NCI-H1930 (cell line): Measurements from ENCODE around the gene POLRMT.
"Not testable (repeated sequence)": the region's sequence is repeated elsewhere in the genome, so short reads cannot be mapped to it uniquely, and the experiment has no call there.

ENCODE experiments used
- DNase-seq, 2 experiments: peaks; one replicate each; lab custom pipeline; 2025; lab: John Stamatoyannopoulos, UW

Gene POLRMT

DNA sequence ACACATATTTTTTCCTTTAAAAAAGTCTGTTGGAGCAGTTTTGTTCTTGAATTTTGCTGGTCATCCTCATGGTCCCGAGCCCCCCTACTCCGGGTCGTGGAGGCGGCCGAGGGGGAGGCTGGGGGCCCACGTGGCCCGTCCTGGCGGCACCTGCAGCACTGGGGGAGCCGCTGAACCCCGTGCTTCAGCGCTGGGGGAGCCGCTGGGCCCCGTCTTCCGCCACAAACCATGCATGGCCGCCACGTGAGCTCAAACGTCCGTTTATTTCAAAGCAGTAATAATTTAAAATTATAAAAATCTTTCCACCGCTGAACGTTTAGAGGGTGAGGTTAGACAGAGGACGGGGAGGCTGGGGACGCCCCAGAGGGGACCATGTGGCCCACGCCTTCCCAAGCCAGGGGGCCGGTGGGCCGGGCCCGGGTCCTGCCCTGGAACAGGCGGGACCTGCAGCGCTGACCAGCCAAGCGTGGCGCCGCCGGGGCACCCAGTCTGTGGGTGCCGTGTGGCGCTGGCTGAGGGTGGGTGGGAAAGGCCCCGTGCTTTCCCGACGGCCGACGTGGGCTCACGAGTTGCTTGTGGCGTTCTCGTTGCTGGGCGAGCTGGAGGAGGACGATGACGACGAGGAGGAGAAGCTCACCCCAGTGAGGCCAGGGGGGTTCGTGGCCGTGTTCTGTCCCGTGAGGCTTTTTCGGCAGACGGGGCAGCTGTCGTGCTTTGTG is 14.4 kb upstream of the POLRMT start:
- no peak for DNase-seq

DNA sequence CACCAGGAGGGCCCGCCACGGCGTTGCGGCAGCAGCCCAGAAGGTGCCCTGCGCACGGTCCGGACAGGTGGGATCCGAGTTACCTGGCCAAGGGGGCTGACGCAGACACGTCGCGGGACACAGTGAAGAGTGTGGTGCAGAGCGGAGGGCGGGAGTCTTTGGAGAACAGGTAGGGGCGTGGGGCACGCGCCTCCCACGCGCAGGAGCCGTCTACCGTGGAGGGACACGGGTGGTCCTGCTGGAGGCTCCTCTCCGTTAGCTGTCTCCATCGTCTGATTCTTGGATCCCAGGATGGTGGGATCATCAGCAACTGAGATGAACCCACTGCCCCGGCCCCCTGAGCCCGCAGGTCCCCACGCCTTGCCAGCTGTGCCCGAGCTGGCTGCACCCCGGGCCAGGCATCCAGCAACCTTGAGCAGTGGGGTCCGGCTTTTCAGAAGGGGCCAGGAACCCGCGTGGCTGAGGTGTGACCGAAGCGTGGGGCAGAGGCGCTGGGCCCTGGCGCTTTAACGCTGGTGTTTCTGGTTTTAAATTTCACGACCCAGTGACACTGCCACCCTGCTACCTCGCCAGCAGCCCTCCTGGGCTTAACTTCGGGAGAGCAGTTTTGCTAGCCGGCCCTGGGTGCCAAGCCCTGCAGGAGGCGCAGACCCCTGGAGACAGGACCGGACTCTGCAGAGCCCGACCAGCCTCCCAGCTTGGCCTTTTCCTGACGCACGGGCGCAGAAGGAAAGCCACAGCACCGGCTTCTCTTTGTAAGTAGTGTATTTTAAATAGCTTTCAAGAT is 13.6 kb upstream of the POLRMT start:
- DNase-seq = no peak

DNA sequence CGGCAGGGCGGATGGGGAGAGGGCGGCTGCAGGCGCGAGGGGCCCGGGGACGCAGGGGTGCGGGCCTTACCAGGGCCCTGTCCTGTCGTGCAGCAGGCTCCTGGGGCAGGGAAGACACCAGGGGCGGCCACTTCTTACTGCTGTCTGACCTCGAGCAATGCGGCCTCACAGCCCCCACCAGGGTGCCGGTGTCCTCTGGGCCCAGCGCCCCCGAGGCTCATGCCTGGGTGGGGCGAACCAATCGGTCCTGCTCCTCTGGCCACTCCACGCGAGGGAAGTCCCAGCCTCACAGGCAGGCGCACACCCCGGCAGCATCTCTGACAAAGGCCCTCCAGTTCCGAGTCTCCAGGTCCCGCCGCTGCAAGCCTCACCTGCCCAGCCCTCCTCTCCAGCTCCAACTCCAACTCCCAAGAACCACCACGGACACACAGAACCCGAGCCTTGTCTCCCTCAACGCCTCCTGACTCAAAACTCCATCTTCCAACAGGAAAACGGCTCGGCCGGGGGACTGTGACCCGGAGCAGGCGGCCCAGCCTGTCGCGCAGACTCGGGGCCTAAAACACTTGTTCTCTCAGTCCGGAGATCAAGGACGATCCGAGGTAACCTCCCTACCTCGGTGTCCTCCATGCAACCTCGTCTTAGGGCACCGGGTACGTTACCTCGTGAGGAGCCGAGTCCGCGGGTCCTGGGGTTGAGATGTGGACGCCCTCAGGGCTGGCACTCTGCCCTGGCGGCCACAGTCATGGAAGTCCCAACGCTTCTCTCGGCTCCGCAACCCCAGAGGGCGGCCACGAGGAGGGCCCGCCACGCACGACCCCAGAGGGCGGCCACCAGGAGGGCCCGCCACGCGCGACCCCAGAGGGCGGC is 12.8 kb upstream of the POLRMT start:
- DNase-seq = no peak

DNA sequence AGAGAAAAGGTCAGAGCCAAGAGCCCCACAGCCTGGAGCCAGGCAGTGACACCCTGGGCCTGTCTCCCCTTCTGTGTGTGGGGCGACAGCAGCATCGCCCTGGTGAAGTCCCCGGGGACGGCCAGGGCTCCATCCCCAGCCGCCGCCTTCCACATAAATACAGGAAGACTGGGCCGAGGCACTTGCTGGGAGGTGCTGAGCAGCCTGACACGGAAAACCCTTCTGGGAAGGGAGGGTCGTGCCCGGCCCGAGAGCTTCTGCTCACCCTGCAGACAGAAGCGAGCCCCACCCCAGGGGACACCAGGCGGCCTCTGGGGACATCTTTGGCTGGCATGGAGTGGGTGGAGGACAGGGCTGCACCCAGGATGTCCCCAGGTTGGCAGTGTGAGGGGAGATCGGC is 11.5 kb upstream of the POLRMT start:
- no peak for DNase-seq

DNA sequence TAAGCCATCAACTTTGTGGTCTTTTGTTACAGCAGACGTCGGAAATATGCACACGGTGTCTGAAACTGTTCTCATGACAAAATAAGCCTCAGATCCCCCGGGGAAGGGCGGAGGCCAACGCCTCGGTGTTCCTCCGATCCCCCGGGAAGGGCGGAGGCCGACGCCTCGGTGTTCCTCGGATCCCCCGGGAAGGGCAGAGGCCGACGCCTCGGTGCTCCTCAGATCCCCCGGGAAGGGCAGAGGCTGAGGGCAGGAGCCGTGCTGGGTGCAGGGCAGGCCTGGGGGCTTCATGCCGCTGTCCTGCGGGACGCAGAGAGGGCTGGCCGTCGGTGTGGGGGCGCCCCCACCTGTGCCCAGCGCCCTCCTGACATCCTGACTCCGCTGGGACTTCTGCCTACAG is 11.0 kb upstream of the POLRMT start:
- DNase-seq = no peak

DNA sequence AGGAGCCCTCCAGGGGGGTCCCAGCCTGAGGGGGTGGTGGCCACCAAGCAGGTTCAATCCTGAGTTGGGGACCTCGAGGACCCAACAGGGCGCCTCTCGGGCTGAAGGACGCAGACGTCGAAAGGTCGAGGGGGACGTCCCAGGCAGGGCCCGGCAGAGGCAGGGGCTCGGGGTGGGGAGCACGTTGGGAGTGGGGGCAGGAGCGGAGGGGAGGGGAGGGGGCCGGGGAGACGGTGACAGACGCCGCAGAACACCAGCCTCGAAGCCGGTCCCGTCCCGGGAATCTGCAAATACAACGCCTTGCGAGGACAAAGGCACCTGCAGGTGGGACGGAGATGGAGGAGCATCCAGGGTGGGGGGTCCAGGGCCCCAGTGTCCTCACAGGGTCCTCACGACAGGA is 10.4 kb upstream of the POLRMT start:
- no peak for DNase-seq

DNA sequence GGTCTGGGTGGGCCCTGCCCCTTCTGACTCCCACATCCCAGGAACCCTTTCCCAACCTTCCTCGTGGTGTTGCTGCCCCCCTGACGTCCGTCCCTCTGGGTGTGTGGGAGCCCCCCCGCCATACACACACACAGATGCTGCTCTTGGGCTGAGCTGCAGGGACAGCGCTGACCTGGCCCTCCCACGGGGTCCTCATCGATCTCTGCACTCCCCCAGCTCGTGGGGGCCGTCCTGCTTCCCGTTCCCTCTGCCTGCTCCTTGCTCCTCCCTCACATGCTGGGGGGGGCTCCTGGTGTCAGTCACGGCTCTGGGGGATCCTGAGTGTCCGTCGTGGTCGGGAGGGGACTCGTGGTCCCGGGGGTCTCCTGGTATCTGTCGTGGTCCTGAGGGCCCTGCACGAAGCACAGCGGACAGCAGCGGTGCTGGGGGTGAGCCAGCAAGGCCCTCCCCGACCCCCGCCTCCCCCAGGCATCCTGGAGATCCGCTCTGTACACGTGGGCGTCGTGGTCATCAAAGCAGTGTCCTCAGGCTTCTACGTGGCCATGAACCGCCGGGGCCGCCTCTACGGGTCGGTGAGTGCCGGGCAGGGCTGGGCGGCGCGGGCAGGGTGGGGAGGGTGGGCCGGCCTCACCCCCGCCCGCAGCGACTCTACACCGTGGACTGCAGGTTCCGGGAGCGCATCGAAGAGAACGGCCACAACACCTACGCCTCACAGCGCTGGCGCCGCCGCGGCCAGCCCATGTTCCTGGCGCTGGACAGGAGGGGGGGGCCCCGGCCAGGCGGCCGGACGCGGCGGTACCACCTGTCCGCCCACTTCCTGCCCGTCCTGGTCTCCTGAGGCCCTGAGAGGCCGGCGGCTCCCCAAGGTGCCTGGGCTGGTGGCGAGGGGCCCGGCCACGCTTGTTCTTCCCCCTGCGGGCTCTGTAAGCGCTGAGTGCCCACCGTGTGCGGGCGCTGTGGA is 9.7 kb upstream of the POLRMT start:
- no peak for DNase-seq

DNA sequence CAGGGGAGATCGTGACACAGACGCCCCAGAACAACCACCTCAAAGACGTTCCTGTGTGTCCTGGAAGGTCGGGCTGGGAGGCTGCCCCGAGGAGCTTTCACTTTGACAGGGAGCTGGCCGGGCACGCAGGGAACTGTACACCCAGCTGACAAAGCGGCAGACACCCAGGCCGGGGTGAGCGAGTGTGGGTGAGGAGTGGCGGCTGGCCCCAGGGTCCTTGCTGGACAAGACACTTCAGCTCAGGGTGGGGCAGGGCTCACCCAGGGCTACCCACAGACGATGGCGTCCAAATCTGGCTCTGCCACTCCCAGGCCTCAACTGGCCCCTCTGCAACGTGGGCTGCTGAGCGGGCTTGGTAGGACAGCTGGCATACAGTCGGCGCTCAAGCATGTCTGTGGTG is 8.4 kb upstream of the POLRMT start:
- no peak for DNase-seq

DNA sequence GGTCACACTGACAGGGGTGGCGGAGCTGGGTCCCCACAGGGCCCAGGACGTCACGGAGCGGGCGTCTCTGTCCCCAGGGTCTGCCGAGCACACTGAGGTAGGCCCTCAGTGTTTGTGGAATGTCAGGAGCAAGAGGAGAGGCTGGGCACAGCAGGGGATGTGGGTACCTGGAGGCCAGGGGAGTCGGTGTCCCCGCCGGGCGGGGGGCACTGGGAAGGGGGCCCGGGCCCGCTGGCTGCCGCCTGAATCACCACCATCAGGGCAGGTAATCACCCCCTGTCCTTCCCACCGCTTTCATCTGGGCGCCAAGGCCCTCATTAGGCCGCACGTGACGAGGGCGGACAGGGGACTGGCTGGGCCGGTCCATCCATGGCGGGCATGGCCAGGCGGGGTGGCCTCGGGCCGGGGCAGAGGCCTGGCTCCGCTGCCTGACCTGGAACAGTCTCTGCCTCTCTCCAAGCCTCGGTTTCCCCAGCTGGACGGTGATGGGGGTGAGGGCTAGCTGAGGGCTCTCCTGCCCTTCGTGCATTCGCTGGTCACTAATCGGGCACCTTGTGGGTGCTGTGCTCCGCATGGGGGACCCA is 7.4 kb upstream of the POLRMT start:
- DNase-seq = no peak

DNA sequence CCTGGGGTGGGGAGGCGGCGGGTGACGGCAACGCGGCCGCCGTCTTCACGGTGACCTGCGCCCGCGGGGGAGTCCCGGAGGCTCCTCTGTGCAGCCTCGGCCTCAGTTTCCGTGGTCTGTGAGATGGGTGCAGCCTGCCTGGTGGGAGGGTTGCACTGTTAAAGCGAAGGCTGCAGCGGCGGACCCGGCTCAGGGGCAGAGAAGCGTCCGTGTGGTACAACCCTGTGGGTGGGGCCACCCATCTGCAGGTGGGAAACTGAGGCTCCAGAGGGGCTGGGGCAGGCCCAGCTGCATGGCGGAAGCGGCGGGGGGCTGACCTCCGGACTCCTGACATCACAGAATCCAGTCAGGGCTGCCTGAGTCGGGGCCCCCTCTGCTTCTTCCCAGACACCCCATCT is 6.8 kb upstream of the POLRMT start:
- DNase-seq = no peak

DNA sequence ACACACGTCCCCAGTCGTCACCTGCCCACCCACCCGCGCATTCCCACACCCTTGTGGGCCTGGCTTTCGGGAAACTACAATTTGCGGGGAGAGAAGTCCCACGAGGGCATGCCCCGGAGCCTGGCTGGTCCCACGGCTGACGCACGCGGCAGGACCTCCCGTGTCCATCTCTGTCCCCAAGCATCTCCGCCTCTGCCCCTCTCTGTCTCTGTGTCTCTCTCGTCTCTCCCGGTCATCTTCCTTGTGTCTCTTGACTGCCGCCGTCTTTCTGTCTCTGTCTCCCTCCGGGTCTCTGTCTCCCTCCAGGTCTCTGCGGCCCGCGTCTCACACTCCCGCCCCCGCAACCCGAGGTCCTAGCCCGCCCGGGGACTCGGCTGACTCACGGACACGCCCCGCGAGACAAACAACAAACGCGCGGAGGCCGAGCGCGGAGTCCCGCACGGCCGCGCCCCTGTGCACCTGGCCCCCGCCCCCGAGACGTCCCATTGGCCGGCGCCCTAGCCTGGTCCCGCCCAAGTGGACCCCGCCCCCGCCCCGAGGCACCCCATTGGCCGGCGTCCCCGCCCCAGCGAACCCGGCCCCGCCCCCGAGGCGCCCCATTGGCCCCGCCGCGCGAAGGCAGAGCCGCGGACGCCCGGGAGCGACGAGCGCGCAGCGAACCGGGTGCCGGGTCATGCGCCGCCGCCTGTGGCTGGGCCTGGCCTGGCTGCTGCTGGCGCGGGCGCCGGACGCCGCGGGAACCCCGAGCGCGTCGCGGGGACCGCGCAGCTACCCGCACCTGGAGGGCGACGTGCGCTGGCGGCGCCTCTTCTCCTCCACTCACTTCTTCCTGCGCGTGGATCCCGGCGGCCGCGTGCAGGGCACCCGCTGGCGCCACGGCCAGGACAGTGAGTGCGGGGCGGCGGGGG is 6.2 kb upstream of the POLRMT start, which contains the start of gene FGF22:
Gene FGF22 (plus strand): TSS at position 627 of the 908 bp plus-strand sequence. CDS start 47 bp downstream, at position 674.
- DNase-seq = peak; percentile 75 to 84

DNA sequence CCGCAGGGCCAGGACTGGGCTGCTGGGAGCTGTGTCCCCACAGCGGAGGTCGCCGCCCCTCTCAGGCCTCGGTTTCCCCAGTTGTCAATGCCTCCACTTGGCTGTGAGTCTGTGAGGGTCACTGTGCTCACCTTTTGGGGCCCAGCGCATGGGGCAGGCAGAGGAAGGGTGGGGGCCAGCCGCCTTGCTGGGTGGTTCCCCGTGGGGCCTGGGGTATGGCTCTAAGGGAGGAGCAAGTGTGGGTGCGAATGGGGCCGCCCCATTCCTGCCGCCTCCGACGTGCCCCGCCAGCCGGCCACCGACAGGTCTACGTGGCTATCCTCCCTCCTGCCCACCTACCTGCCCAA is 5.5 kb upstream of the POLRMT start:
- no peak for DNase-seq

DNA sequence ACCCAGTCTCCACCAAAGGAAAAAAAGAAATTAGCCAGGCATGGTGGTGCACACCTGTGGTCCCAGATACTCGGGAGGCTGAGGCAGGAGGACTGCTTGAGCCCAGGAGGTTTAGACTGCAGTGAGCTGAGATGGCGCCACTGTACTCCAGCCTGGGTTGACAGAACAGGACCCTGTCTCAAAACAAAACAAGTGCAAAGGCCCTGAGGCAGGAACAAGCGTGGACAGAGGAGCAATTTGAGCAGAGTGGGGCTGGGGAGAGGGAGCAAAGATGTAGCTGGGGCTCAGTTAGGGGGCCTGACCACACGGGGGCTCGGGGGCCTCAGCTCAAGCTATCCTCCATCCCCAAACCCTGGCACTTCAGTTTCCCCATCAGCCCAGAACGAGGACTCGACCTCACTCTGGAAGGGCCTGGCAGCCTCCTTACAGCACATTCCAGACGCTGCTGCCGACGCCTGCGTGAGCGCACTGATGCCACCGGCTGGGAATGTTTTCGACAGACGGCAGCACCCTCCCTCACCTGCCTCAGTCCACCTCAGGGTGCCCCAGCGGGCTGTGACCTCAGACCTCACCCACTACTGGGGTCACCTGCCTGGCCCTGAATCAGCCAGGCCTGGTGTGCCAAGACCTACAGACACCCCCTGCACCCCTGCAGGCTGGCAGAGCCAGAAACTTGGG is 1.8 kb upstream of the POLRMT start:
- no peak for DNase-seq

DNA sequence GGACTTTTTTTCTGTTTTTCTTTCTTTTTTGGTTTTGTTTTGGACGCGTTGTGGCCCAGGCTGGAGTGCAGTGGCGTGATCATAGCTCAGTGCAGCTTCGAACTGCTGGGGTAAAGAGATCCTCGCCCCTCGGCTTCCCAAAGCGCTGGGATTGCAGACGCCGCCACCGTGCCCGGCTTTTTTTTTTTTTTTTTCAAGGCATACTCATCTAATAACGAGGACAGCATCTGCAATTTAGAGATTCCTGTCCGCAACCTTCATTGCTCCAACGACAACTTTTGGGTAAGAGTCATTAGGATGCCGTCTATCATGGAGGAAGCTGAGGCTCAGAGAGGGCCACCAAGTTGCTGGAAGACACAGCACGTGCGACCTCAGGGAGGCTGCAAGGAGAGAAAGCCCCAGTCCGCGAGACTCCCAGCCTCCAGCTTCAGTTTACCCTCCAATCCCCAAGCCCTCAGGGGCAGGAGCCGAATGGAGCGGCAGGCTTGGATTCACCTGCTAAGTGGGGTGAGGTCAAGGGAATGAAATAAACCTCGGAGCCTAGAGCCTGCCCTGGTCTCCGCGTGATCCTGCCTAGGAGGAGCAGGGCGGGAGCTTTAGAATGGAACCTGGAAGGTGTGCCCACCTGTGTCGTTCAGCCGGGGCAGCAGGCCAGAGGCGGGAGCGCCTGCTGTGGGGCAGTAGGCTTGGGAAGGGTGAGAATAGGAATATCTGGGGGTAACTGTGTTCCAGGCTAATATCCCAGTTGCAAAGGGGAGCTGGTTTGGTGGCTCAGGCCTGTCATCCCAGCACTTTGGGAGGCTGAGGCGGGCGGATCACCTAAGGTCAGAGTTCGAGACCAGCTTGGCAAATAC is 676 bp upstream of the POLRMT start:
- DNase-seq = no peak

DNA sequence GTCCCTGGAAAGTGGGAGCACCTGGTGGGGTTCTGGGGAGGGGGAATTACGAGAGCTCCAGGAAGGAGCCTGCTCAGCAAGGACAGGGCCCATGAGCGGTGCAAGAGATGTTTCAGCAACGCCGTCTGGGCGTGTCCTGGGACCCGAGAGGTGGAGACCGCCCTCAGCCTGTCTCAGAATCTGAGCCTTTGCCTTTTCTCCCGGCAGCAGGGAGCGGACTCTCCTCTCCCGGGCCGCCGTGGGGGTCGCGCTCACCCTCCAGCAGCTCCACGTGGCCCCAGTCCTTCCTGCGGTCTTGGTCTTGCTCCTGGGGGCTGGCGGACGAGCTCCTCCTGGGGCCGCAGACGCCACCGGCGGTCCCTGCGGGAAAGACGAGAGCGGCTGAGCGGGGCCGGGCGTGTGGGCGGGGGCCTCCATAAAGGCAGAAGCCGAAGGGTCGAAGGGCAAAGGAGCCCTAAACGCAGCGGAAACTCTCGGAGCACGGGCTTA is 714 bp downstream of the POLRMT start:
- no peak for DNase-seq

DNA sequence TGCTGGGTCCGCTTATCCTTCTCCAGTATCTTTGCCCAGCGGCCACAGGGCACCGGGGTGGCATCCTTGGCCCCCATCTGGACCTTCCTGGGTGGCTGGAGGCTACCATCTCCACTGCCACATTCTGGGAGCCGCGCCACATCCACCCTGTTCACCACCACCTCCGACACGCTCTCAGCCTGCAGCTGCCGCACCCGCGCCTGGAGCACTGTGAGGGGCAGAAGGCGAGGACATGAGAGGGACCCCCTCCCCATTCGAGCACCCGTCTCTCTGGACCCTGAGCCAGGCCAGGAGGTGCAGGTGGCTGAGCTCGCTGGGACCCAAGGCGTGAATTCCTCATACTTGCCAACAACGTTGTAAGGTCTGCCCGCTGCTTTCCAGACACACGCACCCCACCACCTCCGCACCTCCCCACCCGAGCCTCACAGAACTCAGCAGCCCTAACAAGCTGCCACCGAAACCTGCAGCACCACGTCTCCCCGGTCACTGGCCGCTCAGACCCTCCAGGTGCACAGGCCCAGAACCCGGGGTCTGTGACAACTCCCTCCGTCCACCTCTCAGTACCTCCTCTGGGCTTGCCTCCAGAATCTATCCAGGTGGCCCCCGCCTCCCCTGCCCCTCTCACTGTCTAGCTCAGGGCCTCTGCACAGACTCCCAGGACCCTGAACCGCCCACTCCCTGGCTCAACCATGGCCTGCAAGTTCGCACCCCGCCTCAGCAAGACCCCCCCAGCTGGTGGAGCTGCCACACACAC is 3.2 kb downstream of the POLRMT start:
- DNase-seq = no peak

DNA sequence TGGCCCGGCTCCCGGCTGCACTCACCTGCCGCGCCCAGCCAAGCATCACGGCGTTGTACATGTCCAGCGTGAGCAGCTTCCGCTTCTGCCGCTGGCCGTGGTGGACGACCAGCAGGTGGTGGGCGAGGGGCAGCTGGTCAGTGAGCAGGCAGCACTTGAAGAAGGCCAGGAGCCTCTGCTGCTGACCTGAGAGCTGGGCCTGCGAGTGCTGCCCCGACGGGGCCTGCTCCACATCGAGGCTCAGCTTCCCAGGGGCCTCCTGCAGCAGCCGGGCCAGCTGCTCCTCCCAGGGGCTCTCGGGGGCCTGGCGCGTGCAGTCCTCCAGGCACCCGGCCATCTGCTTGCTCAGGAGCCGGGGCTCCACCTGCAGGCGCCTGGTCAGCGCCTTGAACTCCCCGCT is 3.8 kb downstream of the POLRMT start:
- DNase-seq = not testable (repeated sequence)

DNA sequence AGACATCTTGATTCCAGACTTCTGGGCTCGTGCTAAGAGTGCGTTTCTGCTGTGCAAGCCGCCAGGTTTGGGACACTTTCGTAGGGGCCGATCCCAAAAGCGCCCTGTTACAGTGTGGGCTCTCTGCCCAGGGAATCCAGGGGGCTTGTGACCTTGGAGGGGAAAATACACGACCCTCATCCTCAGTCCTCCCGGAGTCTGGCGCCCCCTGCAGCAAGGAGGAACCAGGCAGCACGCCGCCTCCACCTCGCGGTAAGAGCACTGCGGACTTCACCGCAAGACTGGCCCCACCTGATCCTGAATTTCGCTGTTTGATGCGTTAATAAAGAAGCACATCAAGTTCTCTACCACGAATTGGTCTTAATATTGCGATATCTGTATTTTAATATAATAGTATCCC is 5.2 kb downstream of the POLRMT start:
- DNase-seq = no peak
